ENCODE data around the gene PRR3. TPM values are rescaled to one million over a fixed set of nuclear protein-coding genes. Genes with fewer than 3 reads are reported as not detected.
"Not testable (repeated sequence)": the region's sequence is repeated elsewhere in the genome, so short reads cannot be mapped to it uniquely, and the experiment has no call there.

PRR3 gene
- total RNA-seq, 2 donors from 2014 or later, result 3.9 to 7.2 TPM

- no peak for DNase-seq
- intact Hi-C loops (cut with DNase I), result no loop called here
- Histone ChIP-seq H3K27me3 (no peaks in the 10 kb centered on the region), H3K9me3 (no peaks in the 10 kb centered on the region), H3K27ac (peak overlapping the region; percentile 70), H3K9ac (ENCODE audit: low read depth in 2 of 2, low read length in 2 of 2) (no peak overlapping the region), H3K4me3 (no peak overlapping the region), H3K4me1 (peaks cover 4% of the 10 kb centered on the region), H3K36me3 (no peaks in the 10 kb centered on the region)
- TF ChIP-seq CTCF (IDR thresholded peaks at IDR 0.05), result no peak
Observed at GRCh38 chr6:30520522-30520921, 36.6 kb upstream of the PRR3 start.

- peak; percentile 82 for DNase-seq
- H3K4me3 ChIP-seq; H3K9me3 ChIP-seq; intact Hi-C loops (cut with DNase I); H3K36me3 ChIP-seq; H3K9ac ChIP-seq (ENCODE audit: low read depth in 2 of 2, low read length in 2 of 2); H3K27me3 ChIP-seq; H3K4me1 ChIP-seq: not testable (repeated sequence)
- peak overlapping the region; percentile 70 for H3K27ac ChIP-seq
Observed at GRCh38 chr6:30521082-30521481, 36.0 kb upstream of the PRR3 start.

- H3K4me1 ChIP-seq; DNase-seq; H3K36me3 ChIP-seq; intact Hi-C loops (cut with DNase I); H3K9ac ChIP-seq (ENCODE audit: low read depth in 2 of 2, low read length in 2 of 2); H3K4me3 ChIP-seq; H3K27me3 ChIP-seq; H3K27ac ChIP-seq; H3K9me3 ChIP-seq: not testable (repeated sequence)
Observed at GRCh38 chr6:30521952-30522351, 35.1 kb upstream of the PRR3 start.

GRCh38 chr6:30526444-30526843, 30.7 kb upstream of the PRR3 start:
- H3K27ac ChIP-seq; H3K27me3 ChIP-seq; H3K36me3 ChIP-seq; H3K4me3 ChIP-seq; H3K9ac ChIP-seq (ENCODE audit: low read depth in 2 of 2, low read length in 2 of 2); DNase-seq; intact Hi-C loops (cut with DNase I); H3K4me1 ChIP-seq; H3K9me3 ChIP-seq: not testable (repeated sequence)

- H3K9ac ChIP-seq (ENCODE audit: low read depth in 2 of 2, low read length in 2 of 2); H3K9me3 ChIP-seq; H3K4me1 ChIP-seq; DNase-seq; H3K27ac ChIP-seq; intact Hi-C loops (cut with DNase I); H3K4me3 ChIP-seq; H3K27me3 ChIP-seq; H3K36me3 ChIP-seq: not testable (repeated sequence)
Observed at GRCh38 chr6:30529349-30529875, 27.7 kb upstream of the PRR3 start.

GRCh38 chr6:30530014-30530413, 27.1 kb upstream of the PRR3 start:
- TF ChIP-seq CTCF (IDR thresholded peaks at IDR 0.05), result no peak
- Histone ChIP-seq H3K4me1 (no peaks in the 10 kb centered on the region), H3K27ac (no peak overlapping the region), H3K36me3 (no peaks in the 10 kb centered on the region), H3K9ac (ENCODE audit: low read depth in 2 of 2, low read length in 2 of 2) (no peak overlapping the region), H3K9me3 (no peaks in the 10 kb centered on the region), H3K27me3 (no peaks in the 10 kb centered on the region), H3K4me3 (no peak overlapping the region)
- intact Hi-C loops (cut with DNase I), result no loop called here
- no peak for DNase-seq

- Histone ChIP-seq H3K4me3 (no peak overlapping the region), H3K36me3 (no peaks in the 10 kb centered on the region), H3K9me3 (no peaks in the 10 kb centered on the region), H3K27me3 (no peaks in the 10 kb centered on the region), H3K4me1 (no peaks in the 10 kb centered on the region), H3K9ac (ENCODE audit: low read depth in 2 of 2, low read length in 2 of 2) (no peak overlapping the region), H3K27ac (peak overlapping the region; percentile 44)
- TF ChIP-seq CTCF (IDR thresholded peaks at IDR 0.05), result no peak
- no peak for DNase-seq
- intact Hi-C loops (cut with DNase I), result loop anchor here (2.0 kb wide), 1 partner anchor 51 kb away; no protein-coding TSS in a partner anchor
Observed at GRCh38 chr6:30533460-30534294, 23.4 kb upstream of the PRR3 start.

Data from colonic mucosa (tissue), 4 donors.